Fibroblast of the aortic adventitia (primary cell): Measurements from ENCODE around the gene TAMM41. TPM values are rescaled to one million over a fixed set of nuclear protein-coding genes. Genes with fewer than 3 reads are reported as not detected.
"Not testable (repeated sequence)": the region's sequence is repeated elsewhere in the genome, so short reads cannot be mapped to it uniquely, and the experiment has no call there.

Experiments used
- DNase-seq: peaks from one replicate; pipeline ENCODE4 v3.0.0-alpha.2; 2010; ENCODE audit warnings: low read depth
- H3K4me3 ChIP-seq: 2 replicates; pipeline ENCODE4 v1.5.1; 2011; ENCODE audit warnings: low read depth, mild to moderate bottlenecking, control low read depth, low read length, moderate library complexity
- CTCF ChIP-seq: IDR thresholded peaks from 2 replicates; pipeline ENCODE4 v1.5.1; 2011; ENCODE audit warnings: mild to moderate bottlenecking, low read length, control low read depth, inconsistent platforms; ENCODE audit not compliant: insufficient read depth
- small RNA-seq: library from RNA; depleted of rRNA; stranded (forward); fragments of <200 nt; gene quantifications from one replicate; pipeline ENCODE3, GENCODE V24; 2012
- total RNA-seq: library from RNA; depleted of rRNA; stranded (reverse); fragments of >200 nt; gene quantifications from 2 replicates; pipeline ENCODE4 v1.2.3, GENCODE V29; 2012; ENCODE audit warnings: low replicate concordance

Gene TAMM41
- total RNA-seq, 1 donor = 11.8 TPM

GRCh38 chr3:11768604-11769003 is 78.1 kb downstream of the TAMM41 start:
- H3K4me3 ChIP-seq = no peak overlapping the region
- TF ChIP-seq CTCF = no peak
- DNase-seq = no peak

GRCh38 chr3:11764931-11765363 is 81.7 kb downstream of the TAMM41 start:
- DNase-seq = peak; percentile 81
- H3K4me3 ChIP-seq = no peak overlapping the region
- TF ChIP-seq CTCF = no peak

GRCh38 chr3:11759996-11760395 is 86.7 kb downstream of the TAMM41 start:
- DNase-seq = no peak
- TF ChIP-seq CTCF = no peak
- H3K4me3 ChIP-seq = no peak overlapping the region

GRCh38 chr3:11757929-11758328 is 88.8 kb downstream of the TAMM41 start:
- no peak overlapping the region for H3K4me3 ChIP-seq
- TF ChIP-seq CTCF = no peak
- no peak for DNase-seq

- H3K4me3 ChIP-seq = no peak overlapping the region
- TF ChIP-seq CTCF = no peak
- DNase-seq = peak; percentile 18
These were observed 89.2 kb downstream of the TAMM41 start for GRCh38 chr3:11757441-11757875.

GRCh38 chr3:11755276-11755675 is 91.4 kb downstream of the TAMM41 start:
- no peak for DNase-seq
- no peak for TF ChIP-seq CTCF
- no peak overlapping the region for H3K4me3 ChIP-seq

- not testable (repeated sequence) for DNase-seq, H3K4me3 ChIP-seq
These were observed 94.4 kb downstream of the TAMM41 start for GRCh38 chr3:11752254-11752653.

- DNase-seq, H3K4me3 ChIP-seq: not testable (repeated sequence)
These were observed 98.4 kb downstream of the TAMM41 start for GRCh38 chr3:11748306-11748705.

Small RNA genes lying within 50 kb of the gene (small RNA-seq; reads per million reads assigned to genes)
- not detected for gene CYCSP12

Other genes starting within 250 kb of the TAMM41 start
- 94.2 and 131 TPM in 2 replicates for gene VGLL4, start 203.0 kb downstream of the TAMM41 start, total RNA-seq
- 0.18 TPM in 1 of 2 replicates, not detected in the other for gene SYN2, start 157.5 kb upstream of the TAMM41 start, total RNA-seq